ENCODE measurements around the gene CCDC85A.
"Not testable (repeated sequence)": the region's sequence is repeated elsewhere in the genome, so short reads cannot be mapped to it uniquely, and the experiment has no call there.

CCDC85A gene

DNA sequence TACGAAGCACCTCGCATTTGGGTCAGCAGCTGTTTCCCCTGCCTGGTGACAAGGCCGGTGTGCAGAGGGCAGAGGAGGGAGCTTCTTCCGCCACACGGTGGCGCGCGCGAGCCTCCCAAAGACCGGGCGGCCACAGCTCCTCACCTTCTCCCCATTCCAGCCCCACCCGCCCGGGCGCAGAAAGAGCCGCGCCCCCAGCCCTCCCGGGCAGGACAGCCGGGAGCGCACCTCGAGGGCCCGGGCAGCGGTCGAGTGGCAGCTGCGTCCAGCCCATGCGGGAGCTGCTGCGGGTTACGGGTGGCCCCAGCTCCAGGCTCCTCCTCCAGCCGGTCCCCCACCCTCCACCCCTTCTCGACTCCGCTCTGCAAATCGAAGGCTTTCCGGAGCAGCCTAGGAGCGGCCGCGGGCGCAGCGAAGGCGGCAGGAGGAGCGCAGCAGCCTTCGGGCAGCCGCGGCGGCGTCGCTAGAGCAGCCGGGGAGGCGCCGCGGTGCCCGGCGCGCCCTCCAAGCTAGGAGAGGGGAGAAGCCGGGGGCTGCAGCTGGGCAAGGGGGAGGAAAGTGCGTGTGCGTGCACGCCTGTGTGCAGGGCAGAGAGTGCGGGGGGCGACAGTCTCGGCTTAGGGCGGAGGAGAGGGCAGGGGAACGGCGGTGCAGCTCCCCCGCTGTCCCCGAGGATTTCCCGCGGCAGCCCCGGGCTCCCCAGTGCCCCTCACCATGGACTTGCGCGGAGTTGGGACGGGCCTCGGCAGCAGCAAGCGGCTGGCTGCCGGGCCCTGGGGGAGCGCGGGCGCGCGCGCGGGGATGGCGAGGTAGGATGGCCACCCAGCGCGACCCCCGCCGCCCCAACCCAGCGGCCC is at the start of gene CCDC85A:
CCDC85A (plus strand) TSS at position 348 of the 857 bp plus-strand sequence. CDS start 635 bp downstream, outside the sequence.
- DNase-seq (ENCODE audit: low read depth in 2 of 2): peak; percentile 36 to 51

GRCh38 chr2:56134861-56135260 is 48.9 kb upstream of the CCDC85A start:
- no peak for DNase-seq (ENCODE audit: low read depth in 2 of 2)

DNA sequence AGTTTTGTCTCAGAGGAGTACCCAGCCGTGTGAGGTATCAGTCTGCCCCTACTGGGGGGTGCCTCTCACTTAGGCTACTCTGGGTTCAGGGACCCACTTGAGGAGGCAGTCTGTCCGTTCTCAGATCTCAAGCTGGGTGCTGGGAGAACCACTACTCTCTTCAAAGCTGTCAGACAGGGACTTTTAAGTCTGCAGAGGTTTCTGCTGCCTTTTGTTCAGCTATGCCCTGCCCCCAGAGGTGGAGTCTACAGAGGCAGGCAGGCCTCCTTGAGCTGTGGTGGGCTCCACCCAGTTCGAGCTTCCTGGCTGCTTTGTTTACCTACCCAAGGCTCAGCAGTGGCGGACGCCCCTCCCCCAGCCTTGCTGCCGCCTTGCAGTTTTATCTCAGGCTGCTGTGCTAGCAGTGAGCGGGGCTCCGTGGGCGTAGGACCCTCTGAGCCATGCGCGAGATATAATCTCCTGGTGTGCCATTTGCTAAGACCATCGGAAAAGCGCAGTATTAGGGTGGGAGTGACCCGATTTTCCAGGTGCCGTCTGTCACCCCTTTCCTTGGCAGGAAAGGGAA is 41.2 kb upstream of the CCDC85A start:
- not testable (repeated sequence) for DNase-seq (ENCODE audit: low read depth in 2 of 2)

DNA sequence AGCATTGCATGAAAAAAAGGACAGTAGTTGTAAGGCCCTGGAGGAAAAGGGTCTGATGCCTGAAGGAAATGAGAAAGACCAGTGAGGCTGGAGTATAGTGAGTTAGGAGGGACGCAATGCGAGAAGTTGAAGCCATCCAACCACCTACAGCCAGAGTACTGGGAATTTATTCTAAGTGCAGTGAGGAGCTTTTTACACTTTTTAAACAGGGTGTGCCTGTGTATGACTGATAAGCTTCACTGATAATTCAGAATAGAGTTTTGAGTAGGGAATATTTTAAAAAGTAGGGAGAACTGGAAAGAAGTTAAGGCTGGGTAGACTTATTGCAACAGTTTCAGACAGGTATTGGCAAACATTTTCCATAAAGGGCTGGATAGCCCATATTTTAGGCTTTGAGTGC is 35.9 kb upstream of the CCDC85A start:
- DNase-seq (ENCODE audit: low read depth in 2 of 2): no peak

DNA sequence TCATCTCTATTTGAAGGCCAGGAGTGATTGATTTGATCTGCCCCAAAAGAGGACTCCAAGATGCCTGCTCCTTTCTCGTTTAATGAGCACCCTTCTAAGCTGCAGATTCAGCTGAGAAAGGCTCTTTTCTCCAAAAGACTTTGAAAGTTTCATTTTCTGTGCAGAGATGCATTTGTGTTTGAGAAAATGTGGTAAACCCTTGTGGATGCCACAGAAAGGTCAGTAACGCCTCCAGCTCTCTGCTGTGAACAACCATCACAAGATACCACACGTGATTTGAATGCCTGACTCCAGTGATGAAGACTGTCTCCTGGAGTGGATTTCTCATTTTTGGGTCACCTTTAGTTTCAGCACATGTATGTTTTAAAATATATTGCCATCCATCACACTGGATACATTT is 35.0 kb upstream of the CCDC85A start:
- DNase-seq (ENCODE audit: low read depth in 2 of 2): no peak

DNA sequence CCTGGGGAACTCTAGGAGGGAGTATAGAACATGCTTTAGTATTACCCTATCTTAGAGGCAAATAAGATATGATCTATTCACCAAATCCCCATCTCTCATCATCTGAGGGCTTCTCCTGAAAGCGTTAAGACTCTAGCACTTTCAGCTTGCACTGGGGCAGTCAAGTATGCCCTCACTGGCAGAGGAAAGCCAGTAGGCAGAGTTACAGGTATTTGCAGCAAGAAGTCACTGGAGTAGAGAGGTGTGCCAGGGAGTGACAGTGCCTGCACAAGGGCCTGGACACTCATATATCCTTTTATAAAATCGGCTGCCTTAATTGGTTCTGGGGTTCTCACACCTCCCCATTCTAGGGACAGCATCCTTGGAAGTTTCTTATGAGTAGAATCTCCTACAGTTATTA is 31.9 kb upstream of the CCDC85A start:
- no peak for DNase-seq (ENCODE audit: low read depth in 2 of 2)

DNA sequence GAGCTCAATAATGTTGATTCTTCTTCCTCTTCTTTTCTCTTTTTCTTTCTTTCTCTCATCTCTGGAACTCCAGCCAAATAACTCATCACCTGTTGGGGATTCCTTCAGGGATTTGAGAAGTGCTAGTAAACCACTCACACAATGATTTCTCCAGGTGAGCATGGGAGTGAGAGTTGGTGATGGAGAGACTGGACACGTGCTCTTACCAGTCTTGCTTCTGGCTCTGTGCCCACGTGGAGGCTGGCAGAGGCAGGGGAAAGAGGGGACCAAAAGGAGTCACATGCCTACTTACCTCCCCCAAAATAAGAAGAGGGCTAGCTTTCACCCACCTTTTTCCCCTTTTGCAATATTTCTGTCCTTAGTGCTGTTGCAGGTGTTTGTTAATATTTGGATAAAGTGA is 28.6 kb upstream of the CCDC85A start:
- no peak for DNase-seq (ENCODE audit: low read depth in 2 of 2)

- not testable (repeated sequence) for DNase-seq (ENCODE audit: low read depth in 2 of 2)
Measured at GRCh38 chr2:56159875-56160274, 23.9 kb upstream of the CCDC85A start.

DNA sequence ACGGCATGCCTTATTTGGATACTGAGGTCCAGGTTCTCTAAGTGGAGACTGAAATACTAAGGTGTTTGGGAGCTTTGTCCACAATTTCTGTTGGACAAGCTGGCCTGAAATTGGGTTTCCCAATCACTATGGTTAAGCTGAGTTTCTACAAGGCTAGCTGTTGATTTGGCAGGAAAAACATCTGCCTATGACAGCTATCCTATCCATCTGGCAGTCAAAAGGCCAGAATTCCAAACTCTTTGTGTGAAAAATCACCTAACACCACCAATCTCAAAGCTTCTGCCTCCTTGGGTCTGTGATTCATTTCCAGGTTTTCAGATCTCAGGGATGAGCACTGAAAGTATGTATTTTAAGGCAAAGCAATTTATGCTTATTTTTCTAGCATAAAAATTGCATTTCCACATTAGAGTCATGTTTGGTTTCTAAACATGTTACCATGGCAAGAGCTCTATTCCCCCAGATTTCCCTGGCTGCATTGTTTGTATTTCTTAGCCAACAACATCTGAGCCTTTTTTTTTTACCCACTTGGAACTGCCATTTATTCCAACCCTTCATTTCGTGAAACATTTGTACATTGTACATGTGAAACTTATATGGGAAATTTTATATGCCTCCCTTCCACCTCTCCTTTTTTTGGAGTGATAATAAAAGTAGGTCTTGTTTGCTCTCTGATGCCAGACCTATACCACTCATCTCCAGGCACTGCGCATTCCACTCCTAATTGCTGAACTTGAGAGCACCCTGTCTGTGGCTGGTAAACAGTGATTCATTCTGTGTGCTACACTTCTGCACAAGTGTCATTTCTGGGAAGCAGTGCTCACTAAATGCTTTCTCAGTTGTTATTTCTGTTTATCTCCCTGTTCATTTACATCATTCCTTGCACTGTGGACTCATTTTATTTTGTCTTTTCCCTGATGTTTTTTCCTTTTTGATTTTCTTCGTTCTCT is 15.9 kb upstream of the CCDC85A start:
- DNase-seq (ENCODE audit: low read depth in 2 of 2): no peak

DNA sequence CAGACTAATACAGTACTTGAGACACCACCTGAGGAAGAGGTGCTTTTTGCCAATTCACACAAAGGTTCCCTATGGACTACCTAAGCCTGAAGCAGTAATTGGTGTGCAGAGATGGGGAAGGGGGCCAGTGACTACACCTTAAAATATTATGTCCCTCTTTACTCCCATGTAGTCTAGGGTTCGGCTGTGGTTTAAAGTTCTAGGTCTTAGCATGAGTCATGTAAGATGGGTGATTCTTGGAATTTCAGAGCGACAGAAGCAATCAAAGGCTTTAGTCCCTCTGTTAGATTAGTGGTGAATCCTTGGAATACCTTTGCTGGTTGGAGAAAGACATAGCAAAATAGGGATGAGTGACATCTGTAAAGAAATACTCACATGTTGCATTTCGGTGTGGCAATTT is 14.3 kb upstream of the CCDC85A start:
- no peak for DNase-seq (ENCODE audit: low read depth in 2 of 2)

GRCh38 chr2:56170504-56170903 is 13.3 kb upstream of the CCDC85A start:
- DNase-seq (ENCODE audit: low read depth in 2 of 2): no peak

GRCh38 chr2:56170988-56171387 is 12.8 kb upstream of the CCDC85A start:
- DNase-seq (ENCODE audit: low read depth in 2 of 2): no peak

GRCh38 chr2:56175779-56176178 is 8.0 kb upstream of the CCDC85A start:
- DNase-seq (ENCODE audit: low read depth in 2 of 2): no peak

- no peak for DNase-seq (ENCODE audit: low read depth in 2 of 2)
Measured at GRCh38 chr2:56177420-56178220, 6.2 kb upstream of the CCDC85A start.

- DNase-seq (ENCODE audit: low read depth in 2 of 2): no peak
Measured at GRCh38 chr2:56179931-56180330, 3.9 kb upstream of the CCDC85A start.

GRCh38 chr2:56182420-56182819 is 1.4 kb upstream of the CCDC85A start:
- no peak for DNase-seq (ENCODE audit: low read depth in 2 of 2)

- DNase-seq (ENCODE audit: low read depth in 2 of 2): no peak
Measured at GRCh38 chr2:56184500-56185011, 766 bp downstream of the CCDC85A start.

DNA sequence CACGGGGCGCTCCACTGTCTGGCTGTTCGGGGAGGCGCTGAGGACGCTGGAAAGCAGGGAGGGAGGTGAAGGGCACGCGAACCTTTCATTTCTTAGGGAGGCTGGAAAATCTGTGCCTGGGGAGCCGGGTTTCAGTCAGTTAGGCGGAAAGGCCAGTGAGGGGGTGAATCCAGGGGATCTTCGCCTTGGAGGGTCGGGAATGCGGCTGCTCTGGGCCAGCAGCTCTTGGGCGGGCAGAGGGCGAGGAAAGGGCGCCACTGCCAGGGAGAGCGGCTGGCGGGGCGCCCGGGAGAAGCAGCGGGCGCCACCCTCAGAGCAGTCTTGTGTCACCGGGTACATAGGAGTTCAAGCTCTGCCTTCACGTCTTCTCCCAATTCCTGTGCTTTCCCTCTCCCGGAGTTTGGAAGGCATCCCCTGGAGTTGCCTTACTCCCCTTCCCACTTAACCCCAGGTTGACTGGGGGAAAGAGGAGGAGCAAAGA is 1.4 kb downstream of the CCDC85A start:
- no peak for DNase-seq (ENCODE audit: low read depth in 2 of 2)

DNA sequence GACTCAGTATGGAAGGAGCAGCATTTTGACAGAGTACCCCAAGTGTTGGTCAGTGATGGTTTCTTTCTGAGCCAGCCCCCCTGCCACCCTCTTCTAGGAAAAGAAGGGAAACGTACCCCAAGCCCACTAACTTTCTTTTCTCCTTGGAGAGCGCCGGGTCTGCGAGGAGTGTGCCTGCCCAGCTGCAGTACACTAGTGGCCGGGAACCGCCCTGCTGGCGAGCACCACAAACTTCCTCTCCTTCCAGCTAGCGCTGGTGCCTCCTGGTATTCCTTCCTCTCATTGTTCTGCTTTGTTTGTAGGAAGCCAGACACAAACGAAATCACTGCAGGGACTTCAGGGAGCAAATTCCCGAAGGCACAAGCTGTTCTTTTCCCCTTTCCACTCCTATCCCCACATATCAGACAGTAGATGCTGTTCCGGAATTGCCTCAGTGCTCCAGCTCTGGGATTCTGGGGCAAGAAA is 1.8 kb downstream of the CCDC85A start:
- no peak for DNase-seq (ENCODE audit: low read depth in 2 of 2)

DNA sequence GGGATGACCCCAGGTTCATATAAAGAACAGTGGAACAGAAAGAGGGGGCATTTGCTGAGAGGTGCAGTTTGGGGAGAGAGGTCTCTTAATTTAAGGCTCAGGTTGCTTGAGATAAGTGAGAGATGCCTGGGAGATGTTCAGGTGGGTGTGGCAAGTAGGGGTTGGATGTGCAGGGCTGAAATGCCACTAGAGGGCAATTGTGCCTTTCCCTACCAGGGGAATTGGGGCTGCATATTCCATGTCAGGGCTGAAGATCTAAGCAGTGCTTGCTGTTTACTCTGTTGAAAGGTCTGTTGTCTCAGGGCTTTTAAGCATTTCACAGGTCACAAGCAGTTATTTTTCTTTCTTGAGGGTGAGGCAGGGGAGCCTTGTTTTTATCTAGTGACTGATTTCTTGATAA is 7.8 kb downstream of the CCDC85A start:
- DNase-seq (ENCODE audit: low read depth in 2 of 2): no peak
